Spleen (tissue), 11 donors: ENCODE results near the gene CLEC11A. TPM values are rescaled to one million over a fixed set of nuclear protein-coding genes. Genes with fewer than 3 reads are reported as not detected.

Experiments used
- DNase-seq: peaks from one replicate; pipeline ENCODE4 v3.0.0-alpha.2; 2020
- H3K27ac ChIP-seq, 8 donors: fragments of 200-600 bp; sonication (generic) in 7 of 8; 1 replicate in 4 of 8; 2 replicates in 4 of 8; pipeline versions ENCODE4 v1.5.0 to v1.8.0; 2016 to 2021; ENCODE audit warnings: inconsistent platforms in 4 of 8, mild to moderate bottlenecking in 4 of 8, moderate library complexity in 1 of 8
- H3K27me3 ChIP-seq, 7 donors: fragments of 200-600 bp; sonication (generic) in 6 of 7; replicated peaks in 1 of 7; 1 replicate in 4 of 7; 2 replicates in 3 of 7; pipeline versions ENCODE4 v1.5.0 to v1.8.0; 2016 to 2021; ENCODE audit warnings: inconsistent platforms in 3 of 7, mild to moderate bottlenecking in 1 of 7
- H3K36me3 ChIP-seq, 6 donors: fragments of 200-600 bp; sonication (generic) in 5 of 6; 1 replicate in 4 of 6; 2 replicates in 2 of 6; pipeline versions ENCODE4 v1.5.0 to v1.8.0; 2016 to 2021; ENCODE audit warnings: inconsistent platforms in 2 of 6
- H3K4me1 ChIP-seq, 6 donors: fragments of 200-600 bp; sonication (generic) in 5 of 6; 1 replicate in 3 of 6; 2 replicates in 3 of 6; pipeline versions ENCODE4 v1.5.0 to v1.8.0; 2016 to 2021; ENCODE audit warnings: inconsistent platforms in 3 of 6
- H3K4me3 ChIP-seq, 8 donors: fragments of 200-600 bp; sonication (generic) in 7 of 8; 1 replicate in 4 of 8; 2 replicates in 4 of 8; pipeline versions ENCODE4 v1.5.0 to v1.8.0; 2016 to 2021; ENCODE audit warnings: inconsistent platforms in 4 of 8, mild to moderate bottlenecking in 4 of 8, moderate library complexity in 2 of 8
- H3K9me3 ChIP-seq, 8 donors: fragments of 200-600 bp; sonication (generic) in 7 of 8; 1 replicate in 4 of 8; 2 replicates in 4 of 8; pipeline versions ENCODE4 v1.5.0 to v1.8.0; 2016 to 2021; ENCODE audit warnings: inconsistent platforms in 4 of 8
- CTCF ChIP-seq, 11 experiments: fragments of 200-600 bp in 7 of 11; fragments of 450-650 bp in 4 of 11; sonication (generic) in 4 of 11; IDR thresholded peaks in 8 of 11; conservative IDR thresholded peaks in 3 of 11; 1 replicate in 7 of 11; 2 replicates in 4 of 11; pipeline versions ENCODE4 v1.4.0 to v1.8.0; 2016 to 2021; ENCODE audit warnings: antibody characterized with exemption in 11 of 11, inconsistent platforms in 4 of 11, mild to moderate bottlenecking in 1 of 11
- POLR2A ChIP-seq, 3 donors: fragments of 450-650 bp; IDR thresholded peaks; one replicate each; pipeline ENCODE4 v1.5.1; 2017; ENCODE audit warnings: antibody characterized with exemption in 3 of 3, mild to moderate bottlenecking in 1 of 3
- POLR2AphosphoS5 ChIP-seq, 3 donors: sonication (generic); formaldehyde crosslinking; IDR thresholded peaks; one replicate each; pipeline ENCODE4 v1.5.1; 2017; ENCODE audit warnings: antibody characterized with exemption in 3 of 3
- WGBS, 5 donors: extraction: QIAGEN DNeasy Blood & Tissue Kit in 3 of 5; methylation state at CpG; one replicate each; pipeline versions ENCODE4 v1.1.5 to v1.1.7; 2013 to 2018; 5-methylcytosine and 5-hydroxymethylcytosine counted together
- intact Hi-C: fragments of 100-400 bp; cut with DNase I; formaldehyde crosslinking; loops from one replicate; pipeline ENCODE4 v1.15.0; 2023; ENCODE audit warnings: low total_unique reads
- polyA plus RNA-seq, 3 donors: library from polyadenylated mRNA; stranded (reverse); fragments of 200-250 nt; gene quantifications; one replicate each; pipeline ENCODE4 v1.2.1, GENCODE V29; 2013
- total RNA-seq, 7 donors: library from RNA; depleted of rRNA in 3 of 7; stranded (reverse); fragments of >200 nt in 3 of 7; fragmentation: NEBNext Ultra II Directional in 4 of 7; extraction: Animal tissue kit (Norgen Biotek cat#: 25700) in 4 of 7; gene quantifications; one replicate each; pipeline versions ENCODE4 v1.1.0 to v1.2.1, GENCODE V29; 2016 to 2021
- donor health status: healthy with polysubstance abuse.
- donor health status: DM: no; HTN: no; CAD: no; lungs with moderate emphysema.
- donor health status: DM: no; HTN: no; CAD: no.
- donor health status: Bipolar disorder and iron deficiency.
- donor health status: healthy.
- donor health status: DM: no; HTN: no; CAD: no.
- donor health status: DM: yes; HTN: yes; CAD: no.

CLEC11A gene
- total and polyA plus RNA-seq, 10 donors: 6.2 to 10.7 (median 8.9) TPM

DNA sequence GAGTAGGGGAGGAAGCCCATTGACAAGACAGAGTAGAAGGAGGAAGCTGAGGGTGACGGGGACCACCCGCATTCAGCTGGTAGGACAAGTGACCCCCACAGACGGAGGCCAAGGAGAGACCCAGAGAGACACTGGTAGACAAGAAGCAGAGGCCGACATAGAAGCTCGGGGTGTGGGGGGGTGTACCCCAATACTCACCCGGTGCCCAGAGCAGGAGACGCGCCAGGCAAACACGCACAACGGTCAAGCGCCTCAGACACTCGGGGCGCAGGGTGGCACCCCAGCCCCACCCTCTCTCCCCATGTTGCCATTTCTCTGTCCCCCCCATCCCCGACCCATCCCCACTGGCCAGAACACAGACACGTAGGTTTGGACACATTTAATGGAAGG lies 27.1 kb upstream of the CLEC11A start:
- no peak for TF ChIP-seq POLR2AphosphoS5 (IDR thresholded peaks at IDR 0.05)
- TF ChIP-seq CTCF (IDR thresholded peaks at IDR 0.05 in 8 of 11, conservative IDR thresholded peaks at IDR 0.05 in 3 of 11): no peak
- no peak for TF ChIP-seq POLR2A (IDR thresholded peaks at IDR 0.05)
- Histone ChIP-seq H3K36me3 (no peaks in the 10 kb centered on the region), H3K27me3 (peaks cover 0 to 99% (median 36%) of the 10 kb centered on the region in 7 donors), H3K4me3 (no peak overlapping the region), H3K9me3 (no peaks in the 10 kb centered on the region), H3K27ac (no peak overlapping the region), H3K4me1 (peaks cover 0 to 5% (median 0%) of the 10 kb centered on the region in 6 donors)
- intact Hi-C loops: no loop called here
- DNase-seq: no peak
- WGBS, 5 donors: 53 to 63% (median 54%) methylated on average over 15 of the region's 15 CpGs

DNA sequence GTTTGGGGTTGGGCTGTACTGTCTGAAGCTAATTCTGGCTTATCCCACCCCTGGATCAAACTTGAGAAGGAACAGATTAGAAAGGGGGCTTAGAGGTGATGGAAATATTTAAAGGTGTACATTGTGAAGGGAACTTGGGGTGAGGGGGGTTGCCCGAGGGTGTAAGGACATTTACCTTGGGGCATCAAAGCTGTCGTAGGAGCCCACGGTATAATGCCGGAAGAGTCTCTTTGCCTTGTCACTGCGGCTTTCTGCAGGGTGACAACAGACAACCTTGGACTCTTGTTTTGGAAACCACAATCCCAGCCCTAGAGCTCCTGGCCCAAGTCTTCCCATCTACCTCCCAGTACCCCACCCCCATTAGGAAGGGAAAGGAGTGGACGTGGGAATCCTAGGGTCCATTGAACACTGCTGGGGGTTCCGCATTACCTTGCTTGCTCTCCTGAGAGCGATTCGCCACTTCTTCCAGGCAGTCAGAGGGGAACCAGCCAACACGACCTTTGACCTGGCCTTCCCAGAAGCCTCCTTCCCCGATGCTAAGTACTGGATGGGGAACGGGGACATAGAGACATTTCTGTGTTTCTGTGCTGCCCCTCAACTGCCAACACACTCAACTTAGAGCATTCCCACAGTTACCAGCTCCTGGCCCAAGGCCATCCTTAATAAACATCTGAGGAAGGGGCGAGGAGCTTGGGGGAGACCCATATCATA lies 25.6 kb upstream of the CLEC11A start:
- H3K27me3 ChIP-seq: peaks cover 0 to 99% (median 45%) of the 10 kb centered on the region in 7 donors
- peaks cover 0 to 5% (median 0%) of the 10 kb centered on the region in 6 donors for H3K4me1 ChIP-seq
- H3K27ac ChIP-seq: no peak overlapping the region
- no peak for DNase-seq
- no peaks in the 10 kb centered on the region for H3K36me3 ChIP-seq
- H3K4me3 ChIP-seq: no peak overlapping the region
- 70 to 77% (median 74%) methylated on average over 13 of the region's 13 CpGs for WGBS, 5 donors
- TF ChIP-seq CTCF (IDR thresholded peaks at IDR 0.05 in 8 of 11, conservative IDR thresholded peaks at IDR 0.05 in 3 of 11): no peak
- TF ChIP-seq POLR2A (IDR thresholded peaks at IDR 0.05): no peak
- no peak for TF ChIP-seq POLR2AphosphoS5 (IDR thresholded peaks at IDR 0.05)
- H3K9me3 ChIP-seq: no peaks in the 10 kb centered on the region
- intact Hi-C loops: no loop called here

DNA sequence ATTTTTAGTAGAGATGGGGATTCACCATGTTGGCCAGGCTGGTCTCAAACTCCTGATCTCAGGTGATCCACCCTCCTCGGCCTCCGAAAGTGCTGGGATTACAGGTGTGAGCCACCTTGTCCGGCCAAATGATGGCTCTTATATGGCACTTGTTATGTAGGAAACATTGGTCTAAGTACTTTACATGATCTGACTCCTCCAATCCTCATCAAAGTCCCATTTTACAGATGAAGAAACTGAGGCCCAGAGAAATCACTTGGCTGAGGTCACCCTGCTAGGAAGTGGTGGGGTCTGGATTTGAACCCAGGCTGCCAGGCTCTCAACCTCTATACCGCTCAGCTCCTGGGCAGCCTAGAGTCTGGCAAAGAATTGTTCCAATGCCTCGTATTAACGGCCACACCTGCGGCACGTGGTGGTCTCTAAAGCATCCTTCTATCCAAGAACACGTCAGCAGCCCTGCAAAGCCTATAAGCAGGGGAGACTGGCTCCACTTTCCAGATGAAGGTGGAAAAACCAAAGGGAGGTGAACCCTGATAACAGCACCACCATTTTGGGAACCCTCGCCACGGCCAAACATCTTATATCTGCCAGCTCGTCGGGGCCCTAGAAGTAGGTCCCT lies 21.7 kb upstream of the CLEC11A start:
- Histone ChIP-seq H3K27me3 (peaks cover 0 to 88% (median 33%) of the 10 kb centered on the region in 7 donors), H3K27ac (no peak overlapping the region), H3K36me3 (no peaks in the 10 kb centered on the region), H3K4me1 (no peaks in the 10 kb centered on the region), H3K9me3 (no peaks in the 10 kb centered on the region), H3K4me3 (no peak overlapping the region)
- intact Hi-C loops: no loop called here
- TF ChIP-seq POLR2AphosphoS5 (IDR thresholded peaks at IDR 0.05) (no peak), POLR2A (IDR thresholded peaks at IDR 0.05) (no peak), CTCF (IDR thresholded peaks at IDR 0.05 in 8 of 11, conservative IDR thresholded peaks at IDR 0.05 in 3 of 11) (no peak)
- 85 to 94% (median 91%) methylated on average over 13 of the region's 13 CpGs for WGBS, 5 donors
- DNase-seq: no peak

DNA sequence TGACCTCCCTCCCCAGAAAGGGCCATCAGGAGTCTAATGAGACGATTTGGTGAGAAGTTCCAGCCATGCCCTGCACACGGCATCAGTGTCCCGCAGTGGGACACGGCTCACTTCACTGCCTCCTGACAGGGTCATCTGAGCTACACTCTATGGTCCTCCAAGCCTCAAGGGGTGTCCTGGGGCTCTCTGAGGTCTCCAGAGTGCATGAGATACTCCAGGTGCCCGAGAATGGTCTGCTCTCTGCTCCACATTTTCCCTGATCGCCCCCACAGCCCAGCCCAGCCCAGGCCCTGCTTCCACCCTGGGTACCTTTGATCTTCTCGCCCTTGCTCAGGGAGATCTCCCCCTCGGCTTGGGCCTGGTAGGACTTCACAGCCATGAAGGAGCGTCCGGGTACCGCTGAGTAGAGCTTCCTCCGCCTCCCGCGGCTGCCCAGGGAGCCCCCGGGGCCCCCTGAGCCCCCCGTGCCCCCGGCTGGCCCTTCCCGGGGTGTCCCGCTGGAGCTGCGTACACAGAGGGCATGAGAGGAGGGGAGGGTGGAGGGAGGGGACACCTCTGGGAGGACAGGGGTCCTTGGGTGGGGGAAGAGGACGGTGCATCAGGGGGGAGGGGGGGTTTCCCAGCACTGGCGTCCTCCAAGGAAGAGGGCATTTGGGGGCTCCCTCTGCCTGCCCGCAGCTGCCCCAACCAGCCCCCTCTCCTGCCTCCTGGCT lies 20.9 kb upstream of the CLEC11A start:
- no peak for TF ChIP-seq CTCF (IDR thresholded peaks at IDR 0.05 in 8 of 11, conservative IDR thresholded peaks at IDR 0.05 in 3 of 11)
- TF ChIP-seq POLR2AphosphoS5 (IDR thresholded peaks at IDR 0.05): no peak
- no peak for TF ChIP-seq POLR2A (IDR thresholded peaks at IDR 0.05)
- no peaks in the 10 kb centered on the region for H3K4me1 ChIP-seq
- no peaks in the 10 kb centered on the region for H3K9me3 ChIP-seq
- no peak overlapping the region for H3K27ac ChIP-seq
- no peak overlapping the region for H3K4me3 ChIP-seq
- no peaks in the 10 kb centered on the region for H3K36me3 ChIP-seq
- 54 to 72% (median 64%) methylated on average over 13 to 23 of the region's 23 CpGs for WGBS, 5 donors
- DNase-seq: no peak
- H3K27me3 ChIP-seq: peaks cover 0 to 80% (median 30%) of the 10 kb centered on the region in 7 donors
- intact Hi-C loops: no loop called here
